ENCODE results near the gene NPAS2.

The NPAS2 gene

GRCh38 chr2:100968146-100969145 lies 148.5 kb downstream of the NPAS2 start:
- no peak for DNase-seq (ENCODE audit: low spot score)

- DNase-seq (ENCODE audit: low spot score), result no peak
Measured at GRCh38 chr2:100969998-100970397, 150.1 kb downstream of the NPAS2 start.

- DNase-seq (ENCODE audit: low spot score), result no peak
Measured at GRCh38 chr2:100971221-100971620, 151.3 kb downstream of the NPAS2 start.

GRCh38 chr2:100972452-100972851 lies 152.5 kb downstream of the NPAS2 start:
- no peak for DNase-seq (ENCODE audit: low spot score)

GRCh38 chr2:100974712-100975520 lies 155.0 kb downstream of the NPAS2 start:
- no peak for DNase-seq (ENCODE audit: low spot score)

- DNase-seq (ENCODE audit: low spot score), result no peak
Measured at GRCh38 chr2:100975521-100975785, 155.5 kb downstream of the NPAS2 start.

GRCh38 chr2:100976061-100976460 lies 156.1 kb downstream of the NPAS2 start:
- DNase-seq (ENCODE audit: low spot score), result no peak

- no peak for DNase-seq (ENCODE audit: low spot score)
Measured at GRCh38 chr2:100976645-100977391, 156.9 kb downstream of the NPAS2 start.

GRCh38 chr2:100977511-100977910 lies 157.6 kb downstream of the NPAS2 start:
- DNase-seq (ENCODE audit: low spot score), result no peak

- no peak for DNase-seq (ENCODE audit: low spot score)
Measured at GRCh38 chr2:100978582-100979191, 158.7 kb downstream of the NPAS2 start.

- DNase-seq (ENCODE audit: low spot score), result no peak
Measured at GRCh38 chr2:100980046-100980445, 160.1 kb downstream of the NPAS2 start.

- DNase-seq (ENCODE audit: low spot score), result no peak
Measured at GRCh38 chr2:100981011-100981410, 161.1 kb downstream of the NPAS2 start.

- no peak for DNase-seq (ENCODE audit: low spot score)
Measured at GRCh38 chr2:100982431-100982861, 162.5 kb downstream of the NPAS2 start.

- no peak for DNase-seq (ENCODE audit: low spot score)
Measured at GRCh38 chr2:100983201-100983600, 163.3 kb downstream of the NPAS2 start.

- no peak for DNase-seq (ENCODE audit: low spot score)
Measured at GRCh38 chr2:100983684-100984310, 163.9 kb downstream of the NPAS2 start.

GRCh38 chr2:100984892-100985307 lies 165.0 kb downstream of the NPAS2 start:
- DNase-seq (ENCODE audit: low spot score), result peak; percentile 78

- no peak for DNase-seq (ENCODE audit: low spot score)
Measured at GRCh38 chr2:100986157-100986556, 166.2 kb downstream of the NPAS2 start.

GRCh38 chr2:100987536-100987935 lies 167.6 kb downstream of the NPAS2 start:
- DNase-seq (ENCODE audit: low spot score), result no peak

- DNase-seq (ENCODE audit: low spot score), result no peak
Measured at GRCh38 chr2:100987974-100988373, 168.0 kb downstream of the NPAS2 start.

- DNase-seq (ENCODE audit: low spot score), result peak; percentile 78
Measured at GRCh38 chr2:100988630-100989417, 168.9 kb downstream of the NPAS2 start.

GRCh38 chr2:100989666-100990065 lies 169.7 kb downstream of the NPAS2 start:
- no peak for DNase-seq (ENCODE audit: low spot score)

Data from AG20443 (cell line).